HG02759 (cell line): ENCODE measurements around the gene IFNL2.
A peak's percentile ranks its signal among the peaks of the same experiment; 100 is the strongest.
"Not testable (repeated sequence)": the region's sequence is repeated elsewhere in the genome, so short reads cannot be mapped to it uniquely, and the experiment has no call there.

ENCODE experiments used
- ATAC-seq: cut with Tn5 transposase; IDR thresholded peaks from one replicate; pipeline ENCODE4 v1.9.1; 2021; ENCODE audit warnings: mild to moderate bottlenecking, moderate library complexity; ENCODE audit not compliant: unreplicated experiment

The IFNL2 gene

DNA sequence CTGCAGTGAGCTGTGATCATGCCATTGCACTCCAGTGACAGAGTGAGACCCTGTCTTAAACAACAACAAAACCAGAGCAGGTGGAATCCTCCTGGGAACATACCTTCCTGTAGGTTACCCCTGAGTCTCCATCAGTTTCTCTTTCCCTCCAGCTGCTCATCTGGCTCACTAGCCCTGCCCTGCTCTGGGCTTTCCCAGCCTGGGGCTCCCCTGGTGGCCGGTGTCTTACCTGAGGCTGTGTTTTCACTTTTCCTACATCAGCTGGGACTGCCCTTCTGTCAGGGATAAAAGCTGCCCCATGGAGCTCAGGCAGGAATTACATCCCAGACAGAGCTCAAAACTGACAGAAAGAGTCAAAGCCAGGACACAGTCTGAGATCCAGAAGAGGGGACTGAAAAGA lies at the start of gene IFNL2:
Gene IFNL2 (plus strand): TSS at position 312 of the 400 bp plus-strand sequence. CDS start 173 bp downstream, outside the sequence.
- ATAC-seq: not testable (repeated sequence)

DNA sequence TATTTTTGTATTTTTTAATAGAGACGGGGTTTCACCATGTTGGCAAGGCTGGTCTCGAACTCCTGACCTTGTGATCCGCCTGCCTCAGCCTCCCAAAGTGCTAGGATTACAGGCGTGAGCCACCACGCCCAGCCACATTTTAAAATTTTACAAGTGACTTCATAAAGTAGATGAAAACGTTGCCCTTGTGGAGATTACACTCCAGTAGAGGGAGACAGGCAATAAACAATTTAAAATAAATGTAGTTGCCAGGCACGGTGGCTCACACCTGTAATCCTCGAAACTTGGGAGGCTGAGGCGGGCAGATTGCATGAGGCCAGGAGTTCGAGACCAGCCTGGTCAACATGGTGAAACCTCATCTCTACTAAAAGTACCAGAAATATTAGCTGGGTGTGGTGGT lies 49.1 kb upstream of the IFNL2 start:
- not testable (repeated sequence) for ATAC-seq

DNA sequence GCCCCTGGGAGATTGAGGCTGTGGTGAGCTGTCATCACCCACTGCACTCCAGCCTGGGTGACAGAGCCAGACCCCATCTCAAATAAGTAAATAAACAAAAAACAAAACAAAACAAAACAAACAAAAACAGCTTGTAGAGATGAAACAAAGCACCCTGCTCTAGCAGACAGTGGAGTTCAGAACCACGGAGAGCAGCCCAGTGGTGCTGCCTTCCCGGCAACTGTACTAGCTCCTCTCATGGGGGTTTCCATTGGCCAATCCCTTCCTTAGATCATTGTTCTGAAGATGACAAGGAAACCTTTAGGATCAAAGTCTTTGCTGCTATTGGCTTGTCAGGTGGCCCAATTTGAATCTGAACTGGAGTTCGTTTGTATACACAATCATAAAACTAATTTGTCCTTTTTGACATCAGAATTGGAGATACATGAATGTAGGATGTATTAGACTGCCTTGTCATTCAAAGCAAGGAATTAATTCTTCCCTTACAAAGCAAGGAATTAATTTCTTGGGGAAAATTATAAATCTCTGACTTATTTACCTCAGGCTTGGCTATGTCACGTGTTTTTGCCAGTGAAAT lies 44.4 kb upstream of the IFNL2 start:
- no peak for ATAC-seq

DNA sequence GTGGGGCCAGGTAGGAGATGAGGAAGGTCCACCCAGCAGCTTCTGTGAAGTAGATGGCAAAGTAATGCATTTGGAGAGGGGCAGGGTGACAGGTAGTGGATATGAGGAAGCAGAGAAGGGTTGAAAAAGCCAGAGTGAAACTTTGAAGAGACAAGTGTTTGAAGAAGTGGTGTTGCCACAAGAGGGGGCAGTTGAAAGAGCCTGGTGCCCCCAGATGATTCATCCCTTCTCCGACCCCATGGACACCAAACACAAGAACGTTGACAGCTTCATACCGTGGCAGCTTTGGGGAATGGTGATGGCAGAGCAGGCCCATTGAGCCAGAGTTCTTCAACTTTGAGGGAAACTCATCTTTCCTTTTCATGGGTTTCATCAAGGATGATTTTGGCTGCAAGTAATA lies 43.3 kb upstream of the IFNL2 start:
- ATAC-seq: no peak

DNA sequence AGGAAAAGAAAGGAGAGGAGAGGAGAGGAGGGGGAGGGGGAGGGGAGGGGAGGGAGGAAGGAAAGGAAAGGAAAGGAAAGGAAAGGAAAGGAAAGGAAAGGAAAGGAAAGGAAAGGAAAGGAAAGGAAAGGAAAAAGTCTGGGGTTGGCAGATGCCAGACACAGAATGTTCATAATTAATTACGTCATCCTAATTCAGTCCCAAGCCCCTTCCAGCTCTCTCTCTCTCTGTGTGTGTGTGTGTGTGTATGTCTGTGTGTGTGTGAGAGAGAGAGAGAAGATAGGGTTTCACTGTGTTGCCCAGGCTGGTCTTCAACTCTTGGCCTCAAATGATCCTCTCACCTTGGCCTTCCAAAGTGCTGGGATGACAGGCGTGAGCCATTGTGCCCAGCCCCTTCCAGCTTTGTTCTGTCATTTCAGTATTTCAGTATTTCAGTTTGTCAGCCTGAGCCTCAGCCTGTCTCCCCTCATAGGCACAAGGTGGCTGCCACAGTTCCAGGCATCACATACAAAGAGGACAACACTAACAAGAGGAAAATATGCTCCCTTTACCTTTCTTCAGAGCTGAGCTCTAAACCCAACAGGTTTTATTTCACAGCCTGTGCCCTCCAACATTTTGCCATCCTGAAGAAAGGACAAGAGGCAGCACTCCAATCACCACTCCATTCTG lies 38.0 kb upstream of the IFNL2 start:
- no peak for ATAC-seq

DNA sequence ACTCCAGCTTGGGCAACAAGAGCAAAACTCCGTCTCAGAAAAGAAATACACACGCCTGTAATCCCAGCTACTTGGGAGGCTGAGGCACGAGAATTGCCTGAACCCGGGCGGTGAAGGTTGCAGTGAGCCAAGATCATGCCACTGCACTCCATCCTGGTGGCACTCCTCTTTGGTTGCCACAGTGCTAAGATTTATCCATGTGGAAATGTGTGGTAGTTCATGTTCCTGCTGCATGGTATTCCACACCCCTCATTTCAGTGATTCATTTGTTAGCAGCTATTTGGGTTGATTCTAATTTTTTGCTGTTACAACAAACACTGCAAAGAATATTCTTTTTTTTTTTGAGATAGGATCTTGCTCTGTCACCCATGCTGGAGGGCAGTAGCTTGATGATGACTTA lies 35.5 kb upstream of the IFNL2 start:
- ATAC-seq: no peak

DNA sequence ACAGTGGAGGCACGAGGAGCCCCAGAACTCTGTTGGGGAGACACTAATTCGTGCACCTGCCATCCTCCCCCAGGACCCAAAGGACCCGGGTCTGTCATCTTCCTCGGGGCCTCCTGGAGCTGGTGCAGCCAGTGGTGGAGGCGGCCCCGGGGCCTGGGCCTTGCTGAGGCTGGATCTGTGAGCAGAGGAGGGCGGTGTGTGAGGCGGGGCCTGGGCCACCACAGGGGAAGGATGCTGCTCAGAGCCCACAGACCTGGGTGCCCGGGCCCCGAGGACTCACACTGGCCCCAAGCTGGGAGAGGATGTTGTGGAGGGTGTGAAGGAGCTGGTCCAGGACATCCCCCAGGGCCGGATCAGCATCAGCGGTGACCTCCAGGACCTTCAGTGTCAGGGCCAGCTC lies 31.7 kb upstream of the IFNL2 start:
- ATAC-seq: no peak

DNA sequence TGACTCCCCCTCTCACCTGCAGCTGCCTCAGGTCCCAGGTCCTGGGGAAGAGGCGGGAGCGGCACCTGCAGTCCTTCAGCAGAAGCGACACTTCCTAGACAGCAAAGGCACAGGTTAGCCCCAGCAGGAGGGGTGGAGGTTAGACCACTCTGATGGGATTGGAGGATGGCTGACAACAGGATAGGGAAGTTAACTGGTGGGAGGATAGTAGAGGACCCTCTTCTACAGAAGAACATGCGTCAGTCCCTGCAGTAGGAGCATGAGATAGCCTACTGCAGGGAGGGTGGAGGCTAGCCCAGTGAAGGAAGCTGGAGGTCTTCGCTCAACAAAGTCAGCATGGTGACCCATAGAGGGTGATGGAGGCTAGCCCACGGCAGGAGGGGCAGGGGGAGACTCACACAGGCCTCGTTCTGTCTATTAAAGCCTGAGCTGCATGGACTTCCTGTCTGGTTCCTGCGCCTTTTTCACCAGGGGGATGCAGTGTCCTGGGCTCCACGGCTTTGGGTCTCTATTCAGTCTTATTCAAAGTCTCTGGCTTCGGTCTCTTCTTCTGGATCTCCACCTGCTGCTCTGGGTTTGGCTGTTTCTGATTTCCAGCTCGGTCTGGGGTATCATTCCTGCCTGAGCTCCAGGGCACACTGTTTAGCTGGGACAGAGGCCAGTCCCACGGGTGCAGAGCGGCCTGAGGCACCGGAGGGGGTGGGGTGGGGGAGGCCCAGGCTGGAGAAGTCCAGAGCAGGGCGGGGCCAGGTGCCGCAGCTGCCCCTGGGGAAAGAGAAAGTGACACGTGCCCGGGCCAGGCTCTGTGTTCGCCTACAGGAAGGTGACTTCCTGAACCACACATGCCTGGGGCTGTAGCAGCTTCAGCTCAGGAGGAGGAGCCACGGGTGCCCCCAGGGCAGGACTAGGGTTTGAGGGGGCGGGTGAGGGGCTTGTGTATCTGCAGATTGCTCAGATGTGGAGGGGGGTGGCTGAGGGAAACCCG lies 30.7 kb upstream of the IFNL2 start:
- ATAC-seq: peak; percentile 66

DNA sequence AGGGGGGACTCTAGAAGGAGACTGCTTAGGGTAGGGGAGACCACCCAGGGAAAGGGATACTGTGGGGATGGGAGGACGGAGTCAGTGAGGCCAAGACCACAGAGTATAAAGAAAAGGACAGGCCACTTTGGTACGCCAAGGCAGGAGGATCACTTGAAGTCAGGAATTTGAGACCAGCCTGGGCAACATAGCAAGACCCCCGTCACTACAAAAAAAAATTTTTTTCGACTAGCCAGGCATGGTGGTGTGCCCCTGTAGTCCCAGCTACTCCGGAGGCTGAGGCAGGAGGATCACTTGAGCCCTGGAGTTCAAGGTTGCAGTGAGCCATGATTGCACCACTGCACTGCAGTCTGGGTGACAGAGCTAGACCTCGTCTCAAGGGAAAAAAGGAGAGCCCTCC lies 30.0 kb upstream of the IFNL2 start:
- ATAC-seq: no peak

DNA sequence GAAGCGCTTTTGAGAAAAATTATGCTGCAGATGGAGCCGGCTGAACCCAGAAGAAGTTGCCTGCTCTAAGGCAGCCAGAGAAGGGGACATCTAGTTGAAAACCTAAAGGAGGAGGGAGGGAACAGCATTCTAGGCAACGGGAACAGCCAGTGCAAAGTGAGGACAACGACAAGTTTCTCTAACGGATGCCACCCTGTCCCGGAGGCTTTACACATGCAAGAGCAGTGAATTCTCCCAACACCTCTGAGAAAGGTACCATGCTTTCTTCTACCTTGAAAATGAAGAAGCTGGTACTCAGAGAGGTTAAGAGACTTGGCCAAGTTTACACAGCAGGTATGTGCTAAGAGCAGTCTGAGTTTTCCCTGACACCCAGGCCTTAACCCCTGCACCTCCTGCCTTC lies 29.3 kb upstream of the IFNL2 start:
- no peak for ATAC-seq

DNA sequence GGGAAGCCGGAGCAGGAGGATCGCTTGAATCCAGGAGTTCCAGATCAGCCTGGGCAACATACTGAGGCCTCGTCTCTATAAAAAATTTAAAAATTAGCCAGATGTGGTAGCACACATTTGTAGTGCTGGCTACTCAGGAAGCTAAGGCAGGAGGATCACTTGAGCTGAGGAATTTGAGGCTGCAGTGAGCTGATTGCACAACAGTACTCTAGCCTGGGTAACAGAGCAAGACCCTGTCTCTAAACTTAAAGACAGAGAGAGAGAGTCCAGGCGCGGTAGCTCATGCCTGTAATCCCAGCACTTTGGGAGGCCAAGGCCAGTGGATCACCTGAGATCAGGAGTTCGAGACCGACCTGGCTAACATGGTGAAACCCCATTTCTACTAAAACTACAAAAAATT lies 27.8 kb upstream of the IFNL2 start:
- no peak for ATAC-seq

DNA sequence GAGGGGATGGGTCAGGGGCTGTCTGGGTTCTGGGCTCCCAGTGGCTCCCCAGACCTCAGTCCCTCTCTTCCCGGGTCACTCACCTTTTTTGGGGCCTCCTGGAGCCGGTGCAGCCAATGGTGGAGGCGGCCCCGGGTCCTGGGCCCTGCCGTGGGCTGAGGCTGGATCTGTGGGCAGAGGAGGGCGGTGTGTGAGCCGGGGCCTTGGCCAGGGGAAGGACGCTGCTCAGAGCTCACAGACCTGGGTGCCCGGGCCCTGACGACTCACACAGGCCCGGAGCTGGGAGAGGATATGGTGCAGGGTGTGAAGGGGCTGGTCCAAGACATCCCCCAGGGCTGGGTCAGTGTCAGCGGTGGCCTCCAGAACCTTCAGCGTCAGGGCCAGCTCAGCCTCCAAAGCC lies 24.5 kb upstream of the IFNL2 start:
- not testable (repeated sequence) for ATAC-seq

DNA sequence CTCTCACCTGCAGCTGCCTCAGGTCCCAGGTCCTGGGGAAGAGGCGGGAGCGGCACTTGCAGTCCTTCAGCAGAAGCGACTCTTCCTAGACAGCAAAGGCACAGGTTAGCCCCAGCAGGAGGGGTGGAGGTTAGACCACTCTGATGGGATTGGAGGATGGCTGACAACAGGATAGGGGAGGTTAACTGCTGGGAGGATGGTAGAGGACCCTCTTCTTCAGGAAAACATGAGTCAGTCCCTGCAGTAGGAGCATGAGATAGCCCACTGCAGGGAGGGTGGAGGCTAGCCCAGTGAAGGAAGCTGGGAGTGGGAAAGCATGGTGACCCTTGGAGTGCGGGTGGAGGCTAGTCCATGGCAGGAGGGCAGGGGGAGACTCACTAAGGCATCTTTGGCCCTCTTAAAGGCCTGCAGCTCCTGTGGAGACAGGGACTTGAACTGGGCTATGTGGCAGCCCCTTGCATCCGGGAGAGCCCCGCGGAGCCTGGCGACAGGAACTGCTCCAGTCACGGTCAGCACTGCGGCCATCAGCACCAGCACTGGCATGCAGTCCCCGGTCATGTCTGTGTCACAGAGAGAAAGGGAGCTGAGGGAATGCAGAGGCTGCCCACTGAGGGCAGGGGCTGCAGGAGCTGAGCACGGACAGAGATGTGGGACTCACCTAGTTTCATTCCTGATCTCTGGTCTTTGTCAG lies 23.6 kb upstream of the IFNL2 start, which contains the start of gene IFNL3:
Gene IFNL3 (minus strand): TSS at position 597 of the 691 bp plus-strand sequence. CDS start 39 bp downstream, at position 558.
- ATAC-seq: not testable (repeated sequence)

DNA sequence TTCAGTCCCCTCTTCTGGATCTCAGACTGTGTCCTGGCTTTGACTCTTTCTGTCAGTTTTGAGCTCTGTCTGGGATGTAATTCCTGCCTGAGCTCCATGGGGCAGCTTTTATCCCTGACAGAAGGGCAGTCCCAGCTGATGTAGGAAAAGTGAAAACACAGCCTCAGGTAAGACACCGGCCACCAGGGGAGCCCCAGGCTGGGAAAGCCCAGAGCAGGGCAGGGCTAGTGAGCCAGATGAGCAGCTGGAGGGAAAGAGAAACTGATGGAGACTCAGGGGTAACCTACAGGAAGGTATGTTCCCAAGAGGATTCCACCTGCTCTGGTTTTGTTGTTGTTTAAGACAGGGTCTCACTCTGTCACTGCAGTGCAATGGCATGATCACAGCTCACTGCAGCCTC lies 23.0 kb upstream of the IFNL2 start:
- ATAC-seq: not testable (repeated sequence)

DNA sequence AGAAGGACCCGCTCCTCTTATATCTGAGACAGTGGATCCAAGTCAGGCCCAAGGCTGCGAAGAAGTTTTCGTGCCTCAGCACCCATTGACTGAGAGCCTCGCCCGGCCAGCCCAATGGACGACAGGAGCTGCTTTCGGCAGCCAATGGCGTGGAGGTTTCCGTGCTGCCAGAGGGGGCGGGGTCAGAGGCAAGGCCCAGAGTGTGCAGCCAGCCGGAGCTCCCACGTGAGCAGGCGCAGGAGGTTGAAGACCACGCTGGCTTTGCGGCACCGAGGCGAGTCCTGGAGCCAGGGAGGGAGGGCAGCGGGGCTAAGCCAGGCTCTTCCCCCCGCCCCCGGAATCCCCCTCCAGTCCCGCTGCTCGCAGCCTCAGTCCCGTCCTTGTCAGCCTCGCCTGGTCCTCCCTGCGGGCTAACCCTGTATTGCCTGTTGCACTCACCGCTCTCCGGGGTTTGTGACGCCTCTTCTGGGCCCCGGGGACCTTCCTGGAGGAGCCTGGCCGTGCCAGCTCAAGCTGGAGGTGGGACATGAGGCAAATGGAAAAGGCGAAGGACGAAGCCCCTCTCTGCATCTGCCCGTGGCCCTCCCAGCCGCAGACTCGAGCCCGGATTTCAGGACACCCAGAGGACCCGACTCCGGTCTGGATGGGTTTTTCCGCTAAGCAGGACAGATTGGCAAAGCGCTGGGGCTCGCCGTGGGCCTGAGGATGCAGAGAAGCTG lies 21.1 kb upstream of the IFNL2 start:
- ATAC-seq: no peak

DNA sequence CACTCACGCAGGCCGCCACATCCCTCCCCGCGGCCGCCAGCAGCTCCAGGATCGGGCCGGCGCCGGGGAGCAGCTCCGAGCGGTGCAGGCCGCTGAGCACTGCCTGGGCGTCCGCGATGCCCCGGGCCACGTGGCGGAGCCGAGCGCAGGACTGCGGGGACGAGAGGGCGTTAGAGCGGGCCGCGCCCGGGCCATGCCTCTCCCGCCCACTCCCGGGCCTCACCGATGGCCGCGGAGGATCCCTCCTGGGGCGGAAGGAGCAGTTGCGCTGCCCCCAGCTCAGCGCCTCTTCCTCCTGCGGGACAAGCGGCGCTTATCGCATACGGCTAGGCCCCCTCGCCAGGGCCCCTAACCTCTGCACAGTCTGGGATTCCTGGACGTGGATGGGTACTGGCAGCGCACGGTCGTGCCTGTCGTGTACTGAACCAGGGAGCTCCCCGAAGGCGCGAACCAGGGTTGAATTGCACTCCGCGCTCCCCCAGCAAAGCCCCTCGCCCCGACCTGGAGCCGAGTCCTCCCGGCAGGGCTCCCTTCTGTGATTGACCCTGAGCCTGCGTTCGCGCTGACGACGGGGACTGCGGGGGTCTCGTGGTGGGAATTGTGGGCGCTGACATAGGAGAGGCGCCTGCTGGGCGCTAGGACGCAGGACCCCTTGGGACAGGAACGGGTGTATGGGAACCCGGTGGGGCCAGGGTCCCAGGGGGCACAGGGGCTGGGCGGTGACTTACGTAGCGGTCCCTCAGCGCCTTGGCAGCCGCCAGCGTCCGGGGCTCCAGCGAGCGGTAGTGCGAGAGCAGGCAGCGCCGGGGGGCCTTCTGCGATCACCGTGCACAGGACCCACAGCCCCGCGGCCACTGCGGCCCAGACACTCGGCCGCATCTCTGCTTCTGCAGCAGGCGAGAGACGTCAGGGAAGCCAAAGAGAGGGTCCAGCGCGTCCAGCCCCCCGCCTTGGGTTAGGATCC lies 20.2 kb upstream of the IFNL2 start:
- no peak for ATAC-seq

DNA sequence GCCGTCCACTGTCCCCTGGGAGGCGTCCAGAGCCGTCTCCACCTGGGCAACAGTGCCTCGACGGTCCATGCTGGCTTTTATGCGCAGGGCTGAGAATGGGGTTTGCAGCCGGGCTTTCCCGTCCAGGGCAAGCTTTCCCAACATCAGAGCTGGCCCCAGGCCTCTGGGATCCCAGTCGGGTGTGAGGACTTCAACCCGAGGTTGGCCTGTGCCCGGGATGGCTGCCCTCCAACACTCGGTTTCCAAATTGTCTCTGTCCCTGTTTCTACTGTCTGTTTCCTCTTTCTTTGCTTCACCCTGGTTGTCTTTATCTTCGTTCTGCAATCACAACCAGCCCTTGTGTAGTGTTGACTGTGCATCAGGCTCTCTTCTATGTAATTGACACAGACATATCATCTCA lies 19.4 kb upstream of the IFNL2 start, which contains the start of gene IFNL4:
Gene IFNL4 (minus strand): TSS at position 51 of the 400 bp plus-strand sequence.
- no peak for ATAC-seq

DNA sequence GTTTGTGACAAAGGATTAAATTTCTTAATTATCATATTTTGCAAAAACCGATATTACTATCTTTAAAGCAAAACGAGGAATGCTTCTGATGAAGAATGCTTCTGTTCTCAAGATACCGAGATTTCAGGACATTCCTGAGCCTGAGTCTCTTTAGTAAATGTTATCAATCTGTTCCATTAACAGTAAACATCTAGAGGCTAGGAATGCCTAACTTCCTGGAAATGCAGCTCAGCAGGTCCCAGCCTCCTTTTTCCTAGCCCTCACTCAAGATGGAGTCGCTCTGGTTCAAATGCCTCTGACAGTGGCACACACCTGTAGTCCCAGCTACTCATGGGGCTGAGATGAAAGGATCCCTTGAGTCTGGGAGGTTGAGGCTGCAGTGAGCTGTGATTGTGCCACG lies 17.1 kb upstream of the IFNL2 start:
- no peak for ATAC-seq

DNA sequence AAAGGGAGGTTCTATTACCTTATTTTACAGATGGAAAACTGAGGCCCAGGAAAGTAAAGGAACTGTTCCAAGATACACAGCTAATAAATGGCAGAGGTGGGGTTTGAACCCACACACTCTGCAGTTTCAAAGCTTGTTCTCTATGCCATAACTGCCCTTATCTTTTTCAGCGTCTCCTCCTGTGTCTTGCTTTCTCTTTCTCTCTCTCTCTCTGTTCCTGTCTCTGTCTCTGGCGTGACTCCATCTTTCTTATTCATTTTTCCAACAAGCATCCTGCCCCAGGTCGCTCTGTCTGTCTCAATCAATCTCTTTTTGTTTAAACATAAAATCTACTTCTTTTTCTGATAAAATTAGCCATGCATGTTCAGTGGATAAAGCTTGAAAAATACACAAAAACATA lies 16.4 kb upstream of the IFNL2 start:
- ATAC-seq: no peak
